A549 (cell line): ENCODE results near the gene RPL22.

Source experiments
- BHLHE40 ChIP-seq: IDR thresholded peaks from 2 replicates; pipeline ENCODE4 v1.6.1; 2012; ENCODE audit warnings: low read depth, low read length, inconsistent platforms
- FOSB ChIP-seq: fragments of 250-450 bp; sonication (Bioruptor Pico); IDR thresholded peaks from 2 replicates; pipeline ENCODE4 v1.5.0; 2020; ENCODE audit warnings: mild to moderate bottlenecking, moderate library complexity
- NFE2L2 ChIP-seq: fragments of 150-350 bp; conservative IDR thresholded peaks from 2 replicates; pipeline ENCODE4 v1.6.1; 2014; ENCODE audit warnings: low read length
- POLR2A ChIP-seq: IDR thresholded peaks from 2 replicates; pipeline ENCODE4 v1.6.1; 2012; ENCODE audit warnings: mild to moderate bottlenecking, low read length
- TF ChIP-seq, protein P1 (sequence below): fragments of >200 bp; sonication (Bioruptor Twin); formaldehyde crosslinking; IDR thresholded peaks from 3 replicates; pipeline ENCODE4 v1.5.1; 2016

DNA sequence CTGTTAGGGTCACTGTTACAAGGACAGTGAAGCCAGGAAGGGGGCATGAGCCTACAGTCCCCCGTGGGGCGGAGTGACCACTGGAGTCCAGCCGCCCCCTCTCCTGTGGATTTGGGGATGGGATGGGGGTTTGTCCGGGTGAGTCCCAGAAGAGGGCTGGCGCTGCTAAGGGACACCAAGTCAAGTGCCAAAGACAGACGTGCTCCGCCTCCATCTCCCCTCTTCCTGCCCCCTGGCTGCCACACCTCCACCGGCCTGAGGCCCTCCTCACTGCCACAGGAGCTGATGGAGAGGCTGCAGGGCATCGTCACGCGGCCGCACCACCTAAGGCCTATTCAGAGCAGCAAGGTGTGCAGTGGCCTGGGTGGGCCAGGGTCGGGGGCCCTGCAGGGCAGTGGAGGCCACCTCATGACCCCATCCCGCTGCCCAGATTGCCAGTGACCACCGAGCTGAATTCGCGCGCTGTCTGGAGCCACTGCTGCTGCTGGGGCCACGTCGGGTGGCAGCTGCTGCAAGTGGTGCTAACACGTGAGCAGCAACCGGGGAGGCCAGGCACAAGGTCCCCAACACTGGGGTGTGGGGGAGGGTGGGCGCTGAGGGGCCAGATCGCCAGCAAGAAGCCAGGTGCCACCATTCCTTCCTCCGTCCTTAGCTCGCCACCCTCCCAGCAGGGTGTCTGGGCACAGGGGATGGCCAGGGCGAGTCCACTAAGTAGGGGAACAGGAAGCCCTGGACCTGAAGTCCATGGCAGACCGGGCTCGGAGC, 11.4 kb upstream of the RPL22 start:
- TF ChIP-seq, protein P1, sequence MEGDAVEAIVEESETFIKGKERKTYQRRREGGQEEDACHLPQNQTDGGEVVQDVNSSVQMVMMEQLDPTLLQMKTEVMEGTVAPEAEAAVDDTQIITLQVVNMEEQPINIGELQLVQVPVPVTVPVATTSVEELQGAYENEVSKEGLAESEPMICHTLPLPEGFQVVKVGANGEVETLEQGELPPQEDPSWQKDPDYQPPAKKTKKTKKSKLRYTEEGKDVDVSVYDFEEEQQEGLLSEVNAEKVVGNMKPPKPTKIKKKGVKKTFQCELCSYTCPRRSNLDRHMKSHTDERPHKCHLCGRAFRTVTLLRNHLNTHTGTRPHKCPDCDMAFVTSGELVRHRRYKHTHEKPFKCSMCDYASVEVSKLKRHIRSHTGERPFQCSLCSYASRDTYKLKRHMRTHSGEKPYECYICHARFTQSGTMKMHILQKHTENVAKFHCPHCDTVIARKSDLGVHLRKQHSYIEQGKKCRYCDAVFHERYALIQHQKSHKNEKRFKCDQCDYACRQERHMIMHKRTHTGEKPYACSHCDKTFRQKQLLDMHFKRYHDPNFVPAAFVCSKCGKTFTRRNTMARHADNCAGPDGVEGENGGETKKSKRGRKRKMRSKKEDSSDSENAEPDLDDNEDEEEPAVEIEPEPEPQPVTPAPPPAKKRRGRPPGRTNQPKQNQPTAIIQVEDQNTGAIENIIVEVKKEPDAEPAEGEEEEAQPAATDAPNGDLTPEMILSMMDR, result no peak
- TF ChIP-seq FOSB (CRISPR knock-in tag) (no peak), BHLHE40 (no peak), NFE2L2 (no peak), POLR2A (no peak)
